NCI-H2171 (cell line): Measurements from ENCODE around the gene CPO.

Source experiments
- DNase-seq: peaks from one replicate; lab custom pipeline; 2025; lab: John Stamatoyannopoulos, UW

CPO gene

DNA sequence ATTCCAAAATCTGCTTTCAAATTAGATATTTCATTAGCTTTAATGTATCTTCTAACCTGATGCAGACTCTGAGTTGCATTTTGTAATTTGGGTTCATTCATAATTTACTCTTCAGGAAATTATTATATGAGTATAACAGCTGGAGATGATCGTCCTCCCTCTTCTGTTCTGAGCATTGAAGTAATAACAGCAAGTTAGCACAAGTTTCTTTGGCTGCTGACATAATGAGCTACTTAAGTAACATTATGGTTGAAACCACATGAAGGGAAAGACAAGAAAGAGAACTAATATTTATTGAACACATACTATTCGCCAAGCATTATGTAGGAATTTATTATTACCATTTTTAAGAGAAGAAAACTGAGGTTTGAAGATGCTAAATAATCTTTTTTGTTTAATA, 75.1 kb downstream of the CPO start:
- no peak for DNase-seq

- no peak for DNase-seq
Observed at GRCh38 chr2:207015901-207016300, 76.6 kb downstream of the CPO start.
